ENCODE results near the gene AGXT.
A peak's percentile ranks its signal among the peaks of the same experiment; 100 is the strongest.
"Not testable (repeated sequence)": the region's sequence is repeated elsewhere in the genome, so short reads cannot be mapped to it uniquely, and the experiment has no call there.

Gene AGXT

DNA sequence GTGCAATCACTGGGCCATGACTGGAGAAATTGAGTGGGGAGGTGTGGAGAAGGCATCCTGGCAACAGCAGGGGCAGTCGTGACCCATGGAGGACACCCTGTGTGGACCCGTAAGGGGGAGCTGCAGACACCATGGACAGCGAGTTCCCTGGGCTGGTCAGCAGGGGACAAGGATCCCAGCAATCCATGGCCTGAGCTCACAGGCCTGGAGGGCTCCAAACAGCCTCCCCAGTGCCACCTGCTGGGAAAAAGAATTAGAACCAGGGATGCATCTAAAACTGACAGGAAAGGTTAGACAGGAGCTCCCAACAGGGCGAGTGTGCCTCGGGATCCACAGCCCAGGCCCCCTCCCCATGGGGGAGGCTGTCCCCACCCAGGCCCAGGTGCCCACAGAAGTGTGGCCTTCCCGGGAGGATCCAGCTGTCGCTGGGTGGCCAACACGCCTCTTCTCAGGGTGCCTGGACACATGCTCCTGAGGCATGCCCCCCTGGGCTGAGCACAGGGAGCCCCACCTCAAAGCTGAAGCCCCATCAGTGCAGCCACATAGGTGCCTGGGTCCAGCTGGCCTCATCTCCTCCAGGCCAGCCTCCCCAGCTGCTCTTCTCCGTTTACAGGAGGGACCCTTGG, 28.1 kb upstream of the AGXT start:
- peak; percentile 21 to 63 for DNase-seq

DNA sequence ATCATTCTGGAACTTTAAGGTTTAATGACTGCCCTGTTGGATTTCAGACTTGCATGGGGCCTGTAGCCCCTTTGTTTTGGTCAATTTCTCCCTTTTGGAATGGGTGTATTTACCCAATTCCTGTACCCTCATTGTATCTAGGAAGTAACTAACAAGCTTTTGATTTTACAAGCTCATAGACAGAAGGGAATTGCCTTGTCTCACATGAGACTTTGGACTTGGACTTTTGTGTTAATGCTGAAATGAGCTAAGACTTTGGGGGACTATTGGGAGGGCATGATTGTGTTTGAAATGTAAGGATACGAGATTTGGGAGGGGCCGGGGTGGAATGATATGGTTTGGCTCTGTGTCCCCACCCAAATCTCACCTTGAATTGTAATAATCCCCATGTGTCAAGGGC, 22.3 kb upstream of the AGXT start:
- DNase-seq: not testable (repeated sequence)

DNA sequence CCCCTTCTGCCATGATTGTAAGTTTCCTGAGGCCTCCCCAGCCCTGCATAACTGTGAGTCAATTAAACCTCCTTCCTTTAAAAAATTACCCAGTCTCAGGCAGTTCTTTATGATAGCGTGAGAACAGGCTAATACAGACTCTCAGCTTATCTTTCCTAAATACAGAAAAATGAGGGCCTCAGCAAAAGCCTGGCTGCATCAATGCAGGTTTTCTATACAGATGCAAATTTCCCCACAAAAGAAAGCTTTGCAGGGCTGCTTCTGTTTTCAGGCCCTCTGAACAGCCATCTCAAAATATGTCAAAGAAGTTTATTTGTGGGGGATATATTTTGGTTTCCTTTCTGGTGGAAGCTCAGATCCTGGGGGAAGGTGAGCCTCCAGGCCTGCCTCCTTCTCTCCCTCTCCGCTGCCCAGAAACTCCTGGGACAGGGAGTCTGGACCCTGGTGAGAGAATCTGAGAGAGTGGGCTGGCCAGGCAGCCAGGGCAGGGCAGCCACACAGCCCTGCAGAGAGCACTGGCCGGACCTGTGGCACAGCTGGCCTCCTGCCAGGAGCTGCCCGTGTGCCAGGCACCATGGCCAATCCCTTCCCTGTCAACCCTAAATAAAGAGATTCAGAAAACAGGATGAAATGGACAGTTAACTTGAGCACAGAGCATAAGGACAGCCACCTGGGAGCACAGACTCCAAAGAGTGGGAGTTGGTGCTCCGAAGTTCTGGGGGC, 21.6 kb upstream of the AGXT start:
- DNase-seq: no peak

DNA sequence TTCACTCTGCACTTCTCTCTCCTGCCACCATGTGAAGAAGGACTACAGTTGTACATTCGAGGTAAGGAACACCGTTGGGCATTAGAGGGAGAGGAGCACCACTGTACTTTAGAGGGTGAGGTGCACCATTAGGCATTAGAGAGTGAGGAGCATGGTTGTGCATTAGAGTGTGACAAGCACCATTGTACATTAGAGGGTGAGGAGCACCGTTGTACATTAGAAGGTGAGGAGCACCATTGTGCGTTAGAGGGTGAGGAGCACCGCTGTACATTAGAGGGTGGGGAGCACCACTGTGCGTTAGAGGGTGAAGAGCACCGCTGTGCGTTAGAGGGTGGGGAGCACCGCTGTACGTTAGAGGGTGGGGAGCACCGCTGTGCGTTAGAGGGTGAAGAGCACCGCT, 20.8 kb upstream of the AGXT start:
- DNase-seq: no peak

DNA sequence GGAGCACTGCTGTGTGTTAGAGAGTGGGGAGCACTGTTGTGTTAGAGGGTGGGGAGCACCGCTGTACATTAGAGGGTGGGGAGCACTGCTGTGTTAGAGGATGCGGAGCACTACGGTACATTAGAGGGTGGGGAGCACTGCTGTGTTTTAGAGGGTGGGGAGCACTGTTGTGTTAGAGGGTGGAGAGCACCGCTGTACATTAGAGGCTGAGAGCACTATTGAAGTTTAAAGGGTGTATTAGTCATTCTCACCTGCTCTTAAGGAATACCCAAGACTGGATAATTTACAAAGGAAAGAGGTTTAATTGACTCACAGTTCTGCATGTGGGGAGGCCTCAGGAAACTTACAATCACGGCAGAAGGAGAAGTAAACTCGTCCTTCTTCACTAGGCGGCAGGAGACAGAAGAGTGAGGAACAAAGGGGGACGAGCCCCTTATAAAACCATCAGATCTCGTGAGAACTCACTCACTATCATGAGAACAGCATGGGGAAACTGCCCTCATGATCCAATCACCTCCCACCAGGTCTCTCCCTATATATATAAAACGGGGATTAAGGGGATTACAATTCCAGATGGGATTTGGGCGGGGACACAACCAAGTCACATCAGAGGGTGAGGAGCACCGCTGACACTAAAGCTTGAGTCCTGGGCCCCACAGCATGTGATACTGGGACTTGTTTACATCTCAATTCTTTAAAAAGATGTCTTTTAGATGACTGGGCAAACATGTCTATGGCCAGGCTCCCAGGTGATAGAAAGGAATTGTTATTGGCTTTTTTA, 19.5 kb upstream of the AGXT start:
- DNase-seq: no peak

DNA sequence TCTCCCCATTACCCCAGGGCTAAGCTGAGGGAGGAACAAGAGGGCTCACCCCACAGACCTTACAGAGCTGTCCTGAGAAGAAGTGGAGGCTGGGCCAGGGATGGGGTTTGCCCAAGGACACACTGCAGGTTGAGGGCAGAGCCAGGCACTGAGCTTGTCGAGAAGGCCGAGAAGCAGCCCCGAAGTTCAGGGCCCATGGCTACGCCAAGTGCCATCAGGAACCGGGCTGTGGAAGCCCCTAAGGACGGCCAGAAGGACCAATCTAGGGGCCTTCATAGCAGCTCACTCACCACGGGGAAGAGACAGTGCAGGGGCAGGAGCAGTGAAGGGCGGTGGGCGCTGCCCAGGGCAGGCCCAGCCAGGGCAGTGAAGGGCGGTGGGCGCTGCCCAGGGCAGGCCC, 18.6 kb upstream of the AGXT start:
- DNase-seq: no peak

DNA sequence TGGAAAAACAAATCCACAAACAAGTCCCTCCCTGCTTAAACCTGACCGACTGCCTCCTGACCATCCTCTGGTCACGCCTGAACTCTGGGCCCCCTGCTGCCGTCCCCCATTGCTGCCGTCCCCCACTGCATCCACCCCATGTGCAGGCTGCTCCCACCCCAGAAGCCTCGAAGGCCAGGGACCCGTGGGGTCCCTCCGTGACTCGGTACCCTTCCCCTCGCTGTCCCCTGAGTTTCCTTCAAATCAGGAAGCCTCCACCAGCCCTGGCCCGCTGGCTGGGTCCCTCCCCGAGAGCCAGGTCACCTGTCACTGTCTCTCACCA, 17.9 kb upstream of the AGXT start:
- no peak for DNase-seq

DNA sequence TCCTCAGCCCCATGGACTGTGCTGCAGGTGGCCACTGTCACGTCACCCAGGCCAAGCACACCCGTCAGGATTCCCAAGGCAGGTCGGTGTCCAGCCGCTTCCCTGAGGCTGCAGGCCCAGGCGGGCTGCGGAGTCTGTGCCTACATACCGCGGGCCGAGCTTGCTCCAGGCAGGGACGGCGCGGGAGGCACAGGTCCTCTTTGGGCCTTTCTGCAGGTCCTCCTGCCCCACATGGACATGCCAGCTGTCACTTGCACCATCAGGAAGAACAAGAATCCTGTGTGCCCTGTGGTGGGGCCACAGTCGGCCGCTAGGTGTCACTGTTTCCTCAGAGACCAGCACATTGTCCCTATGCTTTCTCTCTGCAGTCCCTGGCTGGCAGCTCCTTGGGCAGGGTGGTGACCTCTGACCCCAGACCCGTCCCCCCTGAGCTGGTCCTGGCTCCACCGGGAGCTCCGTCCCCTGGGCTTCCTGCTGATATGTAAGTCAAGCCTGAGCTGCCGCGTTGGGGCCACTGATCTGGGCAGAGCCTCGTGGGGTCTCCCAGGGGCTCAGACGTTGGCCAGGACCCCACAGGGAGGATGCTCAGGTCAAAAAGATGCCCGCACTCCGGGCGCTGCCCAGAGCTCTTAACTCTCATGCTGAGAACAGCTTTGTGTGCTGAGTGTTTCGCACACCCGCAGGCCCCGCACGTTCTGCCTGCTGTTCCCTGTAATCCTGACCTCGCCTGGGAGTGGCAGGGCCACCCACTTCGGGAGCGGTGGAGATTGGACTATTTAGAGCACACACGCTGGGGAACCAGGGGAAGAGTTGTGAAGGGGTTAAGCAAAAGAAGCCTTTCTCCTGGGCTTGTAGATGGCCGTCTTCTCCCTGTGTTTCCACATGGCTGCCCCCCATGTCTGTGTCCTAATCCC, 17.3 kb upstream of the AGXT start:
- peak; percentile 52 to 95 for DNase-seq

DNA sequence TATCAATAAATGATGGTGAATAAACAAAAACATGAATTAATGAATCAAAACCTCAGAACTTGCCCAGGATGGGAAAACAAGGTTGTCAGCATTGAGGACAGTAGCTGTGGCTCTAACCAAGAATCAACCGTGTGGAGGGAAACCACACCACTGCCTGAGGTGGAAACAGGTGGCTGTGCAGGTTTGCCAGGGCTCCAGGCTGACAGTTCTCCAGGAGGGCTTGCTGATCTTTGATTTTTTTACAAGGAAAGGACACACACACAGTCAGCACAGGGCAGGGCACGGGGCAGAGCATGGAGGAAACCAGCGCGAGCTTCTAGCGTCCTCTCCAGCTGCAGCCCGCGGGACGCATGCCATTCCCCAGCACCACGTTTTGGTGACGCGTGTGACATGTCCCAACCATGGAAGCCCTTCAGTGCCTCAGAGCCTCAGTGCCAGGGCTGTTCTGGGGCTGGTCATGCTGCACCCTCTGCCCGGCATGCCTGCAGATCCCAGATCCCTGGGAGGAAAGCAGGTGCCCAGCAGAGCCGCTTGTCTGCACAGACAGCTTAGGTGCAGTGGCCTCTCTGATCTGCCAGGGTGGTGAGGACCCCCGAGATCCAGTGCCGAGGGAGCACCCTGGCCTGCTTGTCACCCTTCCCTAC, 15.8 kb upstream of the AGXT start:
- DNase-seq: no peak

DNA sequence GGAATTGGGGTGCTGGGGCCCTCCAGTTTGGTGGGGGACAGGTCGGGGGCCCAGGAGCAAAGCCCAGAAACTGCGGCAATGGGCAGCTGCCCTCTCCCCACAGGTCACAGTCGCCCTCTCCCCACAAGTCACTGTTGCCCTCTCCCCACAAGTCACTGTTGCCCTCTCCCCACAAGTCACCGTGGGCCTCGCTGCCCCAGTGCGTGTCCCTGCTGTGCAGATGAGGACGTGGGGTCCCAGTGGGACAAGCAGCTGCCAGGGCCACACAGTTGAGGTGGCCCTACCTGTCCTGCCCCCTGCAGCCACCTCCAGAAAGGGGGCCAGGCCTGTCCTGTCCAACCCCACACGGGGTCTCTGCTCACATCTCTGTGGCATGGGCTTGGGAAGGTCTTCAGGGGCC, 13.0 kb upstream of the AGXT start:
- no peak for DNase-seq

DNA sequence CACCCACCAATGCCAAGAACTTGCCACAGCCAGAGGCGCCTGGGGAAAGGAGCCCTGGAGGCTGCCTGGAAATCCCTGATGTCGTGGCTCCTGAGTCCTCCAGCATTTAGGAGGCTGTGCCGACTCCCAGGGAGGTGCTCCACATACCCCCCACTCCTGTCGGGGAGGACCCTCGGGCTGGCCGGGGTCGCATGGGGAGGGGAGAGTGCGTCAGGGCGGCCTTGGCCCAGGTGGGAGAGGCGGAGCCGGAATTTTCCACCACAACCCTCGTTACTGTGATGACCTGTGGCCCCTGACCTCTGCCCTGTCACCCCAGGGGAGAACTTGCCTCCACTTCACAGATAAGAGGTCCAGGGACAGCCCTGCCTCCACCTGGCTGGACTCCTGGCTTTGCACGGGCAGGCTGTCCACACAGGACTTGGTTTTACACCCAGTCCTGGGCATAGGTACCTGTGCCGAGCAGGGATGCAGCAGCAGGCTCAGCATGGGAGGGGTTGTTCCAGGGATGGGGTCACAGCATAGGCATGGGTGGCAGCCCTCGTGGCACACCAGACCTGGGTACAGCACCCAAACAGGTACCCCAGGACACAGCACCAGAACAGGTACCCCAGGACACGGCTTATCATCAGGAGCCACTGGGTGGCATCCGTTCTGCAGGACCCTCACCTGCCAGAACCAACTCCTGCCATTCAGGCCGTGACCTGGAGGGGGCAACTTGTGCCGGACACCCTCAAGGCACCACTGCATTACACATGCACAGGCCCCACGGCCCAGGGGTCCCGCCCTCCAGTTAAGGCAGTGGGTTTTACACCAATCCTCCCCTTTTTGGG, 12.3 kb upstream of the AGXT start:
- DNase-seq: no peak

DNA sequence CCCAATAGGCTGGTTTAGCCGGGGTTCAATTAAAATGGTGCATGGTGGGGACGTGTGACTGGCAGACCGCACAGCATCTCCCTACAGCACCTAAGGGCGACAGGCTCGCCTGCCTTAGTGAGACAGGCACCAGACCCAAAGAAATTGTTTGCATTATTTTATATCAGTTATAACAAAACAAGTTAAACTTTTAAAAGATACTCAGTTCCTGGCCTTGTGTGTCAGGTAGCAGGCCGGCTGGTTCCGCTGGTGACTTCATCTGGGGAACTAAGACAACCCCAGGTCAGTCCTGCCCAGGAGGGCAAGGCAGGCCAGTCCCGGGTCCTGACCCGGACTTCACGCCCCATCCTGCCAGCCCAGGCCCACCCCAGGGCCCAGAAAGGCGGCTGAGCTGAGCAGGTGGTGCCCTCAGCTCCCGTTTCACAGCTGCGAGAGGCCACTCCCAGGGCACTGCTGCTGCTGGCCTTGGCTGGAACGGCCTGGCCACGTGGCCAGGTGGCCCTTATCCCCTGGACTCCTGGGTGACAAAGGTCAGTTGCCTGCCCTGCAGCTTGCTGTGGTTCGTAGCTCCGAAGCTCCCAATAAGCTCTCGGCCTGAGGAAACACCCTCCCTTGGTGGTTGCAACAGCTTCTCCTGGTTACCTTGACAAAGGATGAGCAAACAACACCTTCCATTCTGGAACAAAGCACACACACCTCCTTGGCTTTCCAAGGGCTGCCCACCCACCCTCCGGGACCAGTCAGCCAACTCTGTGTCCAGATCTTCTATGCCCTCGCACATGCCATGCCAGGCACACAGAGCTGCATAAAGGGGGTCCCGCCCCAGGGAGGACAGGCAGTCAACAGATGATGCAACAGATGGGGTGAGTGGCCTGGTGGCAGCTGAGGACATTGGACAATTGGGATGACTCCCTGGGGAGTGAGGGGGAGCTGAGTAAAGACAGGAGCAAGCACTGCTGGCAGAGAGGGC, 11.3 kb upstream of the AGXT start:
- DNase-seq: no peak

DNA sequence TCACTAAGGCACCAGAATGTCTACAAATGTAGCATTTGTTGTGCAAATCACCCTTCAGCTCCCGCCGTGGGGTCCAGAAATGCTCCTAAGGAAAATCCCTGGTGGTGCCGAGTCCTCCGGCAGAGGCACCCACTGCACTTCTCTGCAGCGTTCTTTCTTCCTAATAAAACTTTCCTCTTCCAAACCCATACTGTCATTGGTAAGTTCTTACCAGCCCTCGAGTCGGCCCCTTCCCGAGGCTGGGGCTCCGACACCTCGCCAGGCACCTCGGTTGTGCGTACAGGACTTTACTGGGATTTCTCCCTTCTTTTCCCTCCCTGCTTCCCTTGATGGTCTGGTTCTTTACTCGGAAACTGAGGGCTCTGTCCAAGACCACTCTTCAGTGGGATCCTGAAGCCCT, 10.3 kb upstream of the AGXT start:
- no peak for DNase-seq

DNA sequence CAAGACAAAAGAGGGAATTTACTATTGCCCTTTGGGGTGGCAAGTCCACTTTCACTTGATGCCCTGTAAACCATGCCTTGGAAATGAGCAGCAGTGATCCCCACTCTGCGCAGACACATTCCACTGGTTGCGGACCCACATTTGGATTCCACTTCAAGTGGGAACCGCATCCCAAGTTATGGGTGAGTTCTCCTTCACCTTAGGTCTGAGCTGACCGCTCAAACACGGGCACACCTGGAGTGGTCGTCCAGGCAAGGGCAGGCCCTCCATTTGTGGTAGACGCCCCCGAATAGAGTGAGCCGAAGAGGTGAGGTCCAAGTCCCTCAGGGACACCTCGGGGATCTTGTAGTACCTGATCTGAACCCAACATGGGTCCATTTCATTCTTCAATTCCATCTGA, 9.8 kb upstream of the AGXT start:
- DNase-seq: no peak

DNA sequence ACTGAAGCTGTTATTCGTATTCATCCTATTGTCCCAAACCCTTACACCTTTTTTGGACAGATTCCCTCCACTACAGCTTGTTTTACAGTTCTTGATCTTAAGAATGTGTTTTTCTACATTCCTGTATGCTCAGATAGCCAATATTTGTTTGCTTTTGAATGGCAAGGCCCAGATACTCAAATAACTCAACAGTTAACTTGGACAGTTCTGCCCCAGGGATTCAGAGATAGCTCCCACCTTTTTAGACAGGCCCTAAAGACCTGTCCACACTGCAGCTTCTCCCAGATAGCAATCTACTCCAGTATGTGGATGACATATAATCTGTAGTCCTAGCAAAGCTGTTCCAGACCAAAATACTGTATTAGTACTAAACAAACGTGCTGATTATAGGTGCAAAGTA, 7.1 kb upstream of the AGXT start:
- DNase-seq: no peak

DNA sequence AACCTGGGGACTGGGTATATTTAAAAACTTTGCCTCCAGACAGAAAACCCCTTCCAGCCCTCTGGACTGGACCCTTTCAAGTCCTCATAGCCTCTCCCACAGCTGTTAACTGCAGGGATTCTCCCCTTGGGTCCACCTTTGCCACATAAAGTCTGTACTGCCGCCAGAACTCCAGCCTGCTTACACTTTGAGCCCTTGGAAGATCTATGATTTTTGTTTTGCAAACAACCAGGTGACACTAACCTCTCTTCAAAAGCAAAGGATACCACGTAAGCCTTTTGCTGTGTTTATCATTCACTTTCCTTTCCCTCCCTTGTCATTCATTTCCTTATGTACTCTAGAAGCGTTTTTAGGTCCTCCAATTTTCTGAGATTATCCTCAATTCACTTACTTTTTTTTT, 4.1 kb upstream of the AGXT start:
- no peak for DNase-seq

DNA sequence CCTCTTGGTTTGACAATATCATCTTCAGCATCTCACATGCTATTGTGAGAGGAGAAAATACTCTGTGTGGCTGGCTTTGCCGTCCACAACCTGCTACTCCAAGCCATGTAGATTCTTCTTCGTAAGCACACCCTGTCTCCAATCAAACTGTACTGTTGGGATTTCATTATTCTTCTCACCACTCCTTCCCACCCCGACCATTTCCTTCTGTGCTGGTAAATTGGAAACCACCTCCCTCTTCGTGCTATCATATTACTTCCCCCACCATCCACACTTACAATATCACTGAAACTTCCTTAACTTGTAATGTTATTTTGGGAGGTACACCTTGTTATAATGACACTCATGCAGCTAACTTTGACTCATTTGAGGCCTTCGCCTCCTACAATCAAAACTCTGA, 3.2 kb upstream of the AGXT start:
- DNase-seq: no peak

DNA sequence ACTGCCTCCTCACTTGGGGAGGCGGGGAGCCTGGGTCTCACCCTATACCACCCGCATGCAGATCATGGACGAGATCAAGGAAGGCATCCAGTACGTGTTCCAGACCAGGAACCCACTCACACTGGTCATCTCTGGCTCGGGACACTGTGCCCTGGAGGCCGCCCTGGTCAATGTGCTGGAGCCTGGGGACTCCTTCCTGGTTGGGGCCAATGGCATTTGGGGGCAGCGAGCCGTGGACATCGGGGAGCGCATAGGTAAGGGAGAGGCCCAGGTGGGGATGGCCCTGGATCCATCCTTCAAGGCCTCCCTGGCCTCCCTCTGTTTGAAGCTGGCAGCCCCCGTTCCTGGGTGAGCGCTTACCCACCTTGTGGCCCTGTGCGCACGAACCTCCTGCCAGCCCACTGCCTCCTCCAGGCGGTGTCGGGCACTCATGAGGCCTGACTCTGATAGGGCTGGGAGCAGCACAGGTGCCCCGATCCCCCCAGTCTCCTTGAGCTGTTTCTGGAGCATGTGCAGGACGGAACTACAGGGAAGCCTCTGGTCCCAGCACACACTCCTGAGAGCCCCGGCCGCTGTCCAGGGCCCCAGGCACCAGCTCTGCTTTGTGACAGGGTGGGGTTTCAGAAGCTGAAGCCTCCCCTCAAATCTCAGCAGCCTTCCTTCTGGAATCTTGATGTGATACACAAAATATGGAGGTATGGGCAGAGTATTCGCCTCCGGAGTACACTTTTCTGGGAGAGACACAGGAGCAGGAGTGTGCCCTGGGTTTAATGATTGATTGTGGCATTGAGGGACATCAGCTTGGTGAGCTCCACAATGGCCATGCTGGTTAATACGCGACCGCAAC, 708 bp downstream of the AGXT start:
- no peak for DNase-seq
